H1 (cell line): ENCODE results near the gene PRR35. TPM values are rescaled to one million over a fixed set of nuclear protein-coding genes. Genes with fewer than 3 reads are reported as not detected.

Experiments used
- CTCF ChIA-PET: fragments of 300-600 bp; sonication (Branson Sonifier 250); formaldehyde crosslinking; loops from one replicate; lab custom pipeline; 2021; ENCODE audit not compliant: partially characterized antibody; lab: Charles Lee
- POLR2A ChIA-PET: fragments of 300-600 bp; sonication (Branson Sonifier 250); formaldehyde crosslinking; loops from one replicate; lab custom pipeline; 2021; ENCODE audit warnings: inconsistent platforms; ENCODE audit not compliant: partially characterized antibody; lab: Charles Lee
- DNase-seq, 2 experiments: peaks; one replicate each; pipeline versions ENCODE4 v3.0.0 to v3.0.0-alpha.2; 2010 to 2022; ENCODE audit warnings: low spot score in 2 of 2, low read depth in 1 of 2, mixed read lengths in 1 of 2
- FAIRE-seq: peaks from 2 replicates; lab custom pipeline; 2011; peaks lifted over from hg19 to GRCh38; lab: Jason Lieb, UNC
- H2AFZ ChIP-seq: 2 replicates; pipeline ENCODE4 v1.8.1; 2012; ENCODE audit warnings: low read length, inconsistent platforms
- H2AK5ac ChIP-seq: 2 replicates; pipeline ENCODE4 v1.6.1; 2013; ENCODE audit warnings: low read depth, low read length
- H2BK120ac ChIP-seq: replicated peaks from 2 replicates; pipeline ENCODE3; 2013; ENCODE audit warnings: low read depth, low read length, inconsistent platforms
- H2BK12ac ChIP-seq: 2 replicates; pipeline ENCODE4 v1.6.1; 2013; ENCODE audit warnings: low read depth, low read length
- H2BK15ac ChIP-seq: 2 replicates; pipeline ENCODE4 v1.6.1; 2013; ENCODE audit warnings: low read length
- H2BK20ac ChIP-seq: 2 replicates; pipeline ENCODE4 v1.6.1; 2013; ENCODE audit warnings: low read length
- H2BK5ac ChIP-seq: 2 replicates; pipeline ENCODE4 v1.6.1; 2013; ENCODE audit warnings: low read depth, low read length
- H3K14ac ChIP-seq: 2 replicates; pipeline ENCODE4 v1.6.1; 2013; ENCODE audit warnings: inconsistent platforms; ENCODE audit not compliant: insufficient read length
- H3K18ac ChIP-seq: 2 replicates; pipeline ENCODE4 v1.6.1; 2013; ENCODE audit warnings: low read length; ENCODE audit errors: extremely low read depth
- H3K23ac ChIP-seq: 2 replicates; pipeline ENCODE4 v1.6.1; 2013; ENCODE audit warnings: inconsistent platforms; ENCODE audit not compliant: insufficient read length
- H3K23me2 ChIP-seq: 2 replicates; pipeline ENCODE4 v1.6.1; 2013; ENCODE audit warnings: low read depth, low read length
- H3K27ac ChIP-seq: 2 replicates; pipeline ENCODE4 v1.6.1; 2011; ENCODE audit warnings: low read depth, low read length, inconsistent platforms
- H3K27me3 ChIP-seq, 4 experiments: replicated peaks in 1 of 4; 1 replicate in 1 of 4; 2 replicates in 3 of 4; pipeline versions ENCODE4 v1.6.1 to v1.8.1; 2011 to 2013; ENCODE audit warnings: low read length in 3 of 4, mild to moderate bottlenecking in 3 of 4, inconsistent platforms in 2 of 4, mixed read lengths in 2 of 4, moderate library complexity in 1 of 4; ENCODE audit not compliant: control insufficient read depth in 3 of 4, insufficient read depth in 3 of 4; ENCODE audit errors: extremely low read depth in 1 of 4
- H3K36me3 ChIP-seq, 4 experiments: 2 replicates each; pipeline versions ENCODE4 v1.6.1 to v1.8.1; 2011 to 2013; ENCODE audit warnings: mild to moderate bottlenecking in 4 of 4, low read length in 3 of 4, moderate library complexity in 2 of 4, control low read depth in 1 of 4, inconsistent platforms in 1 of 4; ENCODE audit not compliant: insufficient read depth in 4 of 4, control insufficient read depth in 2 of 4
- H3K4ac ChIP-seq: replicated peaks from 2 replicates; pipeline ENCODE3; 2013; ENCODE audit warnings: low read length, low read depth, mixed read lengths, inconsistent platforms; ENCODE audit not compliant: insufficient read length
- H3K4me1 ChIP-seq, 4 experiments: replicated peaks in 1 of 4; 1 replicate in 1 of 4; 2 replicates in 3 of 4; pipeline versions ENCODE4 v1.6.1 to v1.8.1; 2011 to 2013; ENCODE audit warnings: low read length in 3 of 4, inconsistent platforms in 2 of 4, mixed read lengths in 1 of 4; ENCODE audit not compliant: insufficient read depth in 4 of 4, control insufficient read depth in 3 of 4
- H3K4me2 ChIP-seq, 2 experiments: 2 replicates each; pipeline versions ENCODE4 v1.6.1 to v1.8.1; 2011 to 2013; ENCODE audit warnings: low read depth in 2 of 2, low read length in 2 of 2, control low read depth in 1 of 2, inconsistent platforms in 1 of 2, mild to moderate bottlenecking in 1 of 2; ENCODE audit not compliant: insufficient read depth in 1 of 2
- H3K4me3 ChIP-seq, 4 experiments: fragments of 200-600, 300-600 bp in 1 of 4; sonication (generic), shearing (Covaris generic), sonication (Bioruptor Twin) in 1 of 4; 2 replicates each; pipeline versions ENCODE4 v1.5.1 to v1.8.1; 2011 to 2016; ENCODE audit warnings: low read length in 4 of 4, low read depth in 3 of 4, control low read depth in 2 of 4, inconsistent platforms in 2 of 4, mild to moderate bottlenecking in 2 of 4, mixed read lengths in 1 of 4, moderate library complexity in 1 of 4; ENCODE audit not compliant: insufficient read depth in 2 of 4; ENCODE audit errors: extremely low read depth in 1 of 4
- H3K56ac ChIP-seq: replicated peaks from 2 replicates; pipeline ENCODE3; 2013; ENCODE audit warnings: low read depth, mild to moderate bottlenecking, mixed read lengths, low read length, inconsistent platforms; ENCODE audit not compliant: insufficient read length
- H3K79me1 ChIP-seq: 2 replicates; pipeline ENCODE4 v1.6.1; 2013; ENCODE audit warnings: low read depth, low read length, control low read depth
- H3K79me2 ChIP-seq, 2 experiments: 2 replicates each; pipeline versions ENCODE4 v1.6.1 to v1.8.1; 2012 to 2013; ENCODE audit warnings: low read length in 2 of 2, mild to moderate bottlenecking in 2 of 2, inconsistent platforms in 1 of 2; ENCODE audit not compliant: insufficient read depth in 2 of 2, control insufficient read depth in 1 of 2
- H3K9ac ChIP-seq, 4 experiments: replicated peaks in 1 of 4; 1 replicate in 1 of 4; 2 replicates in 3 of 4; pipeline versions ENCODE4 v1.6.1 to v1.8.1; 2011 to 2013; ENCODE audit warnings: low read depth in 3 of 4, low read length in 3 of 4, control low read depth in 2 of 4, mild to moderate bottlenecking in 2 of 4, moderate library complexity in 2 of 4, inconsistent platforms in 1 of 4; ENCODE audit errors: extremely low read depth in 1 of 4
- H3K9me3 ChIP-seq, 2 experiments: 2 replicates each; pipeline versions ENCODE4 v1.6.1 to v1.8.1; 2012 to 2013; ENCODE audit warnings: mild to moderate bottlenecking in 2 of 2, moderate library complexity in 2 of 2, control low read depth in 1 of 2, inconsistent platforms in 1 of 2, low read depth in 1 of 2, low read length in 1 of 2, mixed read lengths in 1 of 2; ENCODE audit not compliant: insufficient read depth in 2 of 2
- H4K20me1 ChIP-seq, 2 experiments: replicated peaks in 1 of 2; 2 replicates each; pipeline versions ENCODE3 to v1.8.1; 2011 to 2013; ENCODE audit warnings: inconsistent platforms in 2 of 2, low read length in 2 of 2, mild to moderate bottlenecking in 1 of 2; ENCODE audit not compliant: insufficient read depth in 2 of 2, control insufficient read depth in 1 of 2
- H4K5ac ChIP-seq: 2 replicates; pipeline ENCODE4 v1.6.1; 2013; ENCODE audit warnings: low read length, low read depth, mixed read lengths, inconsistent platforms; ENCODE audit not compliant: insufficient read length
- H4K8ac ChIP-seq: 2 replicates; pipeline ENCODE4 v1.8.0; 2013; ENCODE audit warnings: mild to moderate bottlenecking, moderate library complexity, low read length, inconsistent platforms; ENCODE audit not compliant: insufficient read depth; ENCODE audit errors: extremely low read depth
- H4K91ac ChIP-seq: replicated peaks from 2 replicates; pipeline ENCODE3; 2013; ENCODE audit warnings: low read length, mixed read lengths, inconsistent platforms; ENCODE audit not compliant: insufficient read length
- BRCA1 ChIP-seq: IDR thresholded peaks from 2 replicates; pipeline ENCODE4 v1.6.1; 2012; ENCODE audit warnings: low read depth, low read length, improper control_type of control experiment
- RBBP5 ChIP-seq: IDR thresholded peaks from 2 replicates; pipeline ENCODE4 v1.7.1; 2012; ENCODE audit warnings: low read depth, mild to moderate bottlenecking, inconsistent platforms, low read length, moderate library complexity, borderline replicate concordance
- SIN3A ChIP-seq, 2 experiments: IDR thresholded peaks in 1 of 2; conservative IDR thresholded peaks in 1 of 2; 2 replicates each; pipeline ENCODE4 v1.6.1; 2011 to 2012; ENCODE audit warnings: low read length in 2 of 2, improper control_type of control experiment in 1 of 2, low read depth in 1 of 2, mild to moderate bottlenecking in 1 of 2
- SIX5 ChIP-seq: IDR thresholded peaks from 2 replicates; pipeline ENCODE4 v1.6.1; 2011; ENCODE audit warnings: mild to moderate bottlenecking, low read depth, low read length
- SP4 ChIP-seq: IDR thresholded peaks from 2 replicates; pipeline ENCODE4 v1.6.1; 2012; ENCODE audit warnings: low read length, inconsistent platforms
- TCF12 ChIP-seq: IDR thresholded peaks from 2 replicates; pipeline ENCODE4 v1.6.1; 2011; ENCODE audit warnings: low read depth, mild to moderate bottlenecking, low read length
- WGBS, 2 experiments: shearing (Covaris generic) in 1 of 2; methylation state at CpG; one replicate each; pipeline versions ENCODE4 v1.1.6 to v1.1.7; 2013 to 2015; ENCODE audit warnings: low lambda C conversion rate in 2 of 2, mixed read lengths in 2 of 2, inconsistent platforms in 1 of 2, low coverage in 1 of 2, missing lambda C conversion rate in 1 of 2; ENCODE audit not compliant: insufficient replicate concordance in 2 of 2, insufficient coverage in 1 of 2, insufficient read length in 1 of 2; ENCODE audit errors: extremely low coverage in 1 of 2, missing lambda C conversion rate in 1 of 2; 5-methylcytosine and 5-hydroxymethylcytosine counted together
- polyA plus RNA-seq, 7 experiments: library from polyadenylated mRNA; depleted of rRNA in 3 of 7; stranded (reverse) in 5 of 7; unstranded in 2 of 7; fragments of >200 nt in 5 of 7; fragments of 200-250 nt in 2 of 7; gene quantifications; 1 replicate in 5 of 7; 2 replicates in 1 of 7; 4 replicates in 1 of 7; pipeline versions ENCODE4 v1.2.1 to v1.2.3, GENCODE V29; 2011 to 2013; ENCODE audit warnings: missing spikeins in 2 of 7, mixed read lengths in 2 of 7
- total RNA-seq: library from RNA; stranded (reverse); fragmentation: NEBNext Ultra II Directional; extraction: Animal tissue kit (Norgen Biotek cat#: 25700); gene quantifications from 2 replicates; pipeline ENCODE4 v1.2.1, GENCODE V29; 2021
- TF ChIP-seq, protein P1 (sequence below): IDR thresholded peaks from 2 replicates; pipeline ENCODE4 v1.6.1; 2012; ENCODE audit warnings: inconsistent platforms

PRR35 gene
- total and polyA plus RNA-seq, 2 of the 8 experiments (the other 6 are each of a cell fraction or from before 2014, with no cell fraction given): 0.38 to 0.50 TPM

DNA sequence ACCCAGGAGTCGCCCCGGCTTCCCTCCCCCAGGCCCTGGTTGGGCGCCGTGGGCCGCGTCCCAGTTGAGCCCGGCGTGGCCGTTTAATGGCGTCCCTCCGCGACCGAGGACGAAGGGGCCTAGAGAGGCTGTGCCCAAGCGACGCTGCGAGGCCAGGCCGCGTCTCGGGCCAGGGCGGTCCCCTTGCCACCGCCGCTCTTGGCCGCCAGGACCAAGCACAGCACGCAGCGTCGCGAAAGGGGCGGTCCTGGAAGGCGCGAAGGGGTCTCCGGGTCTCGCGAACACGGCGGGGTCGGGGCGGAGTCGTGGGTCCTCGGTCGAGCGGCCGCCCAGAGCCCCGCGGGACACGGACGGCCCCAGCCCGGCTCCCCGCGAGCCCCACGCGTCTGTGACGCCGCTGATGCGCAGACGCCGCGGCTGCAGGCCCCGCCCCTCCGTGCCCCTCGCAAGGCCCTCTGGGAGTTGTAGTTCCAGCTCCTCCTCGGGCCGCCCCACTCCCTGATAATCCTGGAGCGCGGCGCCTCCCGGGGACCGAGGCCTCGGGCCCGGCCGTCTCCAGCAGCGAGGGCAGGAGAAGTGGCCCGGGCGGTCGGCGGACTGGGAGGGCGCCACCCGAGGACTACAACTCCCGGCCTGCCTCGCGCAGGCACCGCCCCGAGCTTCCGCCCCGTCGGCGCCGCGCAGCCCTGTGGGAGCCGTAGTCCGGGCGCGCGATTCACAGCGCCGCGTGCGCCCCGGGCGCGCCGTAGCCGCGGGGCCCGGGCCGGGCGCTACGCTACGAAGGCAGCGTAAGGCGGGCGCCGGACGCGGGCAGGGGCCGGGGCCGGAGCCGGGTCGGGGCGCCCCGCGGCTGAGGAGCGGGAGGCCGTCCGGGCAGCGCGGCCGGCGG, 32.9 kb upstream of the PRR35 start, which contains the start of gene CAPN15:
Gene CAPN15 (plus strand): TSS at position 698 of the 889 bp plus-strand sequence. CDS start 19,127 bp downstream, outside the sequence.
- H2BK15ac ChIP-seq: no peak within 1 kb of the TSS; the same call in 1 of the 2 replicates
- H2BK5ac ChIP-seq: peak within 1 kb of the TSS; percentile 88; the same call in 1 of the 2 replicates
- H2AFZ ChIP-seq: no peak within 1 kb of the TSS
- H4K20me1 ChIP-seq: peaks cover 11 to 34% of the 10 kb centered on the region in 2 experiments
- 1% methylated on average over 68 of the region's 129 CpGs; no CpG with 5 or more reads in 1 of the 2 experiments for WGBS, 2 experiments
- H4K91ac ChIP-seq: peak within 1 kb of the TSS; percentile 85
- no peaks in the 10 kb centered on the region for H3K27me3 ChIP-seq
- peak within 1 kb of the TSS; percentile 95 for H4K5ac ChIP-seq
- H3K14ac ChIP-seq: no peak within 1 kb of the TSS
- no peaks in the 10 kb centered on the region for H3K36me3 ChIP-seq
- peak in 1 of 2 experiments; percentile 94 for DNase-seq
- H3K4me1 ChIP-seq: peaks cover 0 to 21% (median 12%) of the 10 kb centered on the region in 4 experiments; a peak in 5 of 7 replicates
- H2BK12ac ChIP-seq: no peak within 1 kb of the TSS
- H3K27ac ChIP-seq: peak within 1 kb of the TSS; percentile 92
- peak within 1 kb of the TSS; percentile 76 to 92 for H3K4me2 ChIP-seq
- no peak within 1 kb of the TSS for H2BK20ac ChIP-seq
- peaks cover 7% of the 10 kb centered on the region; the same call in 1 of the 2 replicates for H3K23me2 ChIP-seq
- H3K9me3 ChIP-seq: no peaks in the 10 kb centered on the region
- no peak within 1 kb of the TSS for H2AK5ac ChIP-seq
- H3K79me1 ChIP-seq: peaks cover 9% of the 10 kb centered on the region
- H3K56ac ChIP-seq: peak within 1 kb of the TSS; percentile 77
- peaks cover 6 to 49% of the 10 kb centered on the region in 2 experiments; a peak in 3 of 4 replicates for H3K79me2 ChIP-seq
- ChIA-PET CTCF (interaction anchor here (0.6 to 1.5 kb wide), 3 partner anchors 66 to 293 kb away, joined by 5 to 6 read pairs (median 5); no protein-coding TSS in a partner anchor), POLR2A (interaction anchor here (0.8 to 1.9 kb wide), 19 partner anchors 9 to 299 kb away, joined by 3 to 8 read pairs (median 3); partner anchors contain the start of genes DECR2, MCRIP2, METTL26 and WFIKKN1)
- H3K4ac ChIP-seq: peak within 1 kb of the TSS; percentile 72
- H3K9ac ChIP-seq: peak within 1 kb of the TSS; percentile 56 to 85 (median 78)
- peak within 1 kb of the TSS; percentile 79 to 91 (median 82) for H3K4me3 ChIP-seq
- H4K8ac ChIP-seq: peak within 1 kb of the TSS; percentile 99
- no peak for FAIRE-seq
- H3K18ac ChIP-seq: peak within 1 kb of the TSS; percentile 94
- no peak within 1 kb of the TSS for H2BK120ac ChIP-seq
- no peak within 1 kb of the TSS for H3K23ac ChIP-seq
- TF ChIP-seq TCF12 (no peak), SIX5 (peak; percentile 71), BRCA1 (no peak), RBBP5 (peak; percentile 77; the same call in 1 of the 2 replicates), SP4 (peak; percentile 62; the same call in 1 of the 2 replicates), SIN3A (conservative IDR thresholded peaks at IDR 0.05 in 1 of 2, IDR thresholded peaks at IDR 0.05 in 1 of 2; ENCODE audit: low read depth in 1 of 2, low read length in 2 of 2) (0 out of 4 replicates have a peak, but pooled peaks of 1 of the 2 experiments have one; percentile 22)
- TF ChIP-seq, protein P1, sequence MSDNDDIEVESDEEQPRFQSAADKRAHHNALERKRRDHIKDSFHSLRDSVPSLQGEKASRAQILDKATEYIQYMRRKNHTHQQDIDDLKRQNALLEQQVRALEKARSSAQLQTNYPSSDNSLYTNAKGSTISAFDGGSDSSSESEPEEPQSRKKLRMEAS: peak; percentile 37
